Neuronal stem cell (in vitro differentiated cells): ENCODE data around the gene AREL1.

Source experiments
- DNase-seq: peaks from one replicate; pipeline ENCODE4 v3.0.0-alpha.2; 2013; ENCODE audit warnings: low spot score
- H2AFZ ChIP-seq: one replicate; pipeline ENCODE4 v1.6.1; 2013; ENCODE audit warnings: mild to moderate bottlenecking, low read length, inconsistent platforms
- H2AK5ac ChIP-seq: 2 replicates; pipeline ENCODE4 v1.6.1; 2013; ENCODE audit warnings: low read depth, mild to moderate bottlenecking, inconsistent platforms, low read length, moderate library complexity, mixed read lengths
- H2BK120ac ChIP-seq: 2 replicates; pipeline ENCODE4 v1.6.1; 2013; ENCODE audit warnings: low read depth, mild to moderate bottlenecking, inconsistent platforms, low read length, moderate library complexity, mixed read lengths
- H2BK12ac ChIP-seq: one replicate; pipeline ENCODE4 v1.6.1; 2013; ENCODE audit warnings: low read length, inconsistent platforms
- H2BK15ac ChIP-seq: 2 replicates; pipeline ENCODE4 v1.6.1; 2013; ENCODE audit warnings: mild to moderate bottlenecking, low read length, inconsistent platforms, mixed read lengths
- H2BK5ac ChIP-seq: one replicate; pipeline ENCODE4 v1.6.1; 2013; ENCODE audit warnings: inconsistent platforms, mild to moderate bottlenecking, low read length, moderate library complexity
- H3K14ac ChIP-seq: one replicate; pipeline ENCODE4 v1.6.1; 2013; ENCODE audit warnings: low read length, inconsistent platforms
- H3K18ac ChIP-seq: 2 replicates; pipeline ENCODE4 v1.6.1; 2013; ENCODE audit warnings: low read length, inconsistent platforms
- H3K23ac ChIP-seq: 2 replicates; pipeline ENCODE4 v1.6.1; 2013; ENCODE audit warnings: low read depth, mild to moderate bottlenecking, mixed read lengths, low read length, inconsistent platforms; ENCODE audit not compliant: poor library complexity
- H3K27ac ChIP-seq: replicated peaks from 3 replicates; pipeline ENCODE4 v1.5.1; 2013; ENCODE audit warnings: low read length, inconsistent platforms
- H3K27me3 ChIP-seq, 3 experiments: 2 replicates each; pipeline ENCODE4 v1.6.1; 2013; ENCODE audit warnings: low read length in 3 of 3, mild to moderate bottlenecking in 2 of 3, inconsistent platforms in 1 of 3, low read depth in 1 of 3, mixed read lengths in 1 of 3, moderate library complexity in 1 of 3; ENCODE audit not compliant: control insufficient read depth in 3 of 3, insufficient read depth in 3 of 3
- H3K36me3 ChIP-seq, 2 donors: replicated peaks in 1 of 2; 2 replicates each; pipeline ENCODE4 v1.6.1; 2013; ENCODE audit warnings: low read length in 2 of 2; ENCODE audit not compliant: control insufficient read depth in 2 of 2, insufficient read depth in 2 of 2
- H3K4ac ChIP-seq: 2 replicates; pipeline ENCODE4 v1.6.1; 2013; ENCODE audit warnings: inconsistent platforms, mild to moderate bottlenecking, low read length, moderate library complexity
- H3K4me1 ChIP-seq, 2 donors: 1 replicate in 1 of 2; 2 replicates in 1 of 2; pipeline ENCODE4 v1.6.1; 2013; ENCODE audit warnings: low read length in 2 of 2, low read depth in 1 of 2; ENCODE audit not compliant: control insufficient read depth in 2 of 2, insufficient read depth in 1 of 2
- H3K4me2 ChIP-seq: one replicate; pipeline ENCODE4 v1.6.1; 2013; ENCODE audit warnings: mild to moderate bottlenecking, low read length, inconsistent platforms; ENCODE audit not compliant: insufficient read depth, poor library complexity, severe bottlenecking
- H3K4me3 ChIP-seq, 2 donors: 2 replicates each; pipeline ENCODE4 v1.5.1; 2013; ENCODE audit warnings: low read length in 2 of 2, mild to moderate bottlenecking in 2 of 2, inconsistent platforms in 1 of 2, moderate library complexity in 1 of 2
- H3K79me1 ChIP-seq: one replicate; pipeline ENCODE4 v1.6.1; 2013; ENCODE audit warnings: low read depth, mild to moderate bottlenecking, inconsistent platforms, low read length, moderate library complexity
- H3K9ac ChIP-seq: one replicate; pipeline ENCODE4 v1.6.1; 2013; ENCODE audit warnings: mild to moderate bottlenecking, low read depth, low read length, inconsistent platforms; ENCODE audit not compliant: poor library complexity
- H3K9me3 ChIP-seq, 2 donors: replicated peaks in 1 of 2; 2 replicates each; pipeline versions ENCODE3 to v1.6.1; 2013; ENCODE audit warnings: low read length in 2 of 2, mild to moderate bottlenecking in 2 of 2, inconsistent platforms in 1 of 2, low read depth in 1 of 2, mixed read lengths in 1 of 2, moderate library complexity in 1 of 2; ENCODE audit not compliant: control insufficient read depth in 2 of 2, insufficient read depth in 1 of 2
- H4K8ac ChIP-seq: one replicate; pipeline ENCODE4 v1.6.1; 2013; ENCODE audit warnings: low read depth, mild to moderate bottlenecking, inconsistent platforms, low read length, moderate library complexity
- H4K91ac ChIP-seq: one replicate; pipeline ENCODE4 v1.6.1; 2013; ENCODE audit warnings: low read length, low read depth, mild to moderate bottlenecking, inconsistent platforms; ENCODE audit not compliant: poor library complexity
- WGBS, 2 donors: extraction: QIAGEN DNeasy Blood & Tissue Kit; methylation state at CpG; one replicate each; pipeline ENCODE4 v1.1.7; 2013; ENCODE audit warnings: missing lambda C conversion rate in 2 of 2, mixed read lengths in 1 of 2; ENCODE audit not compliant: insufficient read length in 2 of 2, insufficient replicate concordance in 1 of 2; ENCODE audit errors: extremely low coverage in 2 of 2; 5-methylcytosine and 5-hydroxymethylcytosine counted together

Gene AREL1

DNA sequence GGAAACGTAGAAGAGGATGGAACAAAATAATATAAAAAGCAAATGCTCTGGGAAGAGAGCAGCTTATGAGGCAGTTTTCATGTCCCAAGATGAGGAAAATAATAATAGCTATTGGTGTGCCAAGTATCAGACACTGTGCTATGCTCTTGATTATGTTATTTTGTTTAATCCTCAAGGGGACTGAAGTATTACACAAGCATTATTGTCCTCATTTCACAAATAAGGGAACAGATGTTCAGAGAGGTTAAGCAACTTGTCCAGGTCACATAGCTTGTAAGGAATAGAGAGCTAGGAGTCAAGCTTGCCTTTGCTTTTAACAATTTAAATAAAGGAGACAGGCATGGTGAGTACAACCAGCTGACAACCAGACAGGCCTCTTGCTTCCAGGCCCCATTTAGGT lies 73.9 kb downstream of the AREL1 start:
- no peak overlapping the region for H3K23ac ChIP-seq
- no peaks in the 10 kb centered on the region for H3K36me3 ChIP-seq
- H4K91ac ChIP-seq = no peak overlapping the region
- peaks cover 7 to 21% of the 10 kb centered on the region in 2 donors for H3K4me1 ChIP-seq
- H3K14ac ChIP-seq = no peak overlapping the region
- H2BK15ac ChIP-seq = no peak overlapping the region
- H3K9me3 ChIP-seq = no peaks in the 10 kb centered on the region
- no peak overlapping the region for H3K4me2 ChIP-seq
- H3K18ac ChIP-seq = no peak overlapping the region
- no peak for DNase-seq
- H4K8ac ChIP-seq = no peak overlapping the region
- H3K9ac ChIP-seq = no peak overlapping the region
- H2AFZ ChIP-seq = no peak overlapping the region
- H3K79me1 ChIP-seq = no peaks in the 10 kb centered on the region
- H2AK5ac ChIP-seq = no peak overlapping the region
- no peak overlapping the region for H2BK5ac ChIP-seq
- no CpG with 5 or more reads among the region's 1 CpG for WGBS, 2 donors
- H2BK120ac ChIP-seq = no peak overlapping the region
- no peak overlapping the region for H3K4ac ChIP-seq
- no peak overlapping the region for H3K4me3 ChIP-seq
- H2BK12ac ChIP-seq = no peak overlapping the region
- H3K27me3 ChIP-seq = peaks cover 0 to 20% (median 0%) of the 10 kb centered on the region in 3 experiments
- no peak overlapping the region for H3K27ac ChIP-seq

DNA sequence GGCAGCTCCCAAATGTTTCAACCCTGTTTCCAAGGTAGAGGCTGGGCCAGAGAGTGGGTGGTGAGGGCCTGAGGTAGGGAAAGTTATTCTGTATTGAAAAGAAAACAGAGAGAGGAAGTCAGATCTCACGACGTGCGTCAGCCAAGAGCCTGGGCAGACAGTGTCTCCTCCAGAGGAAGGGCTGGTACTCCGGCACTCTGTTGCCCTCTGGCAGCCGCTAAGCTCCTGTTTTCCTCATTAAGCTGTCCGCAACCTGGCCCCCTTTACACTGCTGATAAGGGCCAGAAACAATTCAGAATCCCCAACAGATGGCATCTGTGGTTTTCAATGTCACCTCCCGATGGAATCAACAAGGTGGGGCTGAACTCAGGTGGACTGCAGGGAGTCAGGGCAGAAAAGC lies 74.8 kb downstream of the AREL1 start:
- Histone ChIP-seq H2BK12ac (no peak overlapping the region), H3K36me3 (no peaks in the 10 kb centered on the region), H2BK5ac (no peak overlapping the region), H3K27ac (no peak overlapping the region), H2BK120ac (no peak overlapping the region), H3K27me3 (peaks cover 0 to 20% (median 0%) of the 10 kb centered on the region in 3 experiments), H3K4me1 (peaks cover 7 to 21% of the 10 kb centered on the region in 2 donors), H2BK15ac (no peak overlapping the region), H3K79me1 (no peaks in the 10 kb centered on the region), H3K9ac (no peak overlapping the region), H4K8ac (no peak overlapping the region), H3K4me3 (no peak overlapping the region), H2AK5ac (no peak overlapping the region), H3K9me3 (no peaks in the 10 kb centered on the region), H4K91ac (no peak overlapping the region), H3K23ac (no peak overlapping the region), H2AFZ (no peak overlapping the region), H3K14ac (no peak overlapping the region), H3K18ac (no peak overlapping the region), H3K4ac (no peak overlapping the region), H3K4me2 (no peak overlapping the region)
- WGBS, 2 donors = no CpG with 5 or more reads among the region's 7 CpGs
- no peak for DNase-seq

GRCh38 chr14:74637178-74637550 lies 75.7 kb downstream of the AREL1 start:
- Histone ChIP-seq H3K4ac (no peak overlapping the region), H3K9me3 (no peaks in the 10 kb centered on the region), H3K27me3 (peaks cover 0 to 15% (median 0%) of the 10 kb centered on the region in 3 experiments), H4K91ac (no peak overlapping the region), H3K79me1 (no peaks in the 10 kb centered on the region), H2AK5ac (peak overlapping the region; percentile 13), H3K27ac (no peak overlapping the region), H2BK15ac (peak overlapping the region; percentile 77), H3K23ac (peak overlapping the region; percentile 14), H2BK5ac (no peak overlapping the region), H2AFZ (peak overlapping the region; percentile 26), H3K4me2 (no peak overlapping the region), H3K4me3 (no peak overlapping the region), H2BK12ac (peak overlapping the region; percentile 32), H3K4me1 (peaks cover 7 to 23% of the 10 kb centered on the region in 2 donors), H3K36me3 (no peaks in the 10 kb centered on the region), H4K8ac (no peak overlapping the region), H3K9ac (no peak overlapping the region), H3K18ac (peak overlapping the region; percentile 66), H3K14ac (no peak overlapping the region), H2BK120ac (no peak overlapping the region)
- no CpG with 5 or more reads among the region's 3 CpGs for WGBS, 2 donors
- no peak for DNase-seq

DNA sequence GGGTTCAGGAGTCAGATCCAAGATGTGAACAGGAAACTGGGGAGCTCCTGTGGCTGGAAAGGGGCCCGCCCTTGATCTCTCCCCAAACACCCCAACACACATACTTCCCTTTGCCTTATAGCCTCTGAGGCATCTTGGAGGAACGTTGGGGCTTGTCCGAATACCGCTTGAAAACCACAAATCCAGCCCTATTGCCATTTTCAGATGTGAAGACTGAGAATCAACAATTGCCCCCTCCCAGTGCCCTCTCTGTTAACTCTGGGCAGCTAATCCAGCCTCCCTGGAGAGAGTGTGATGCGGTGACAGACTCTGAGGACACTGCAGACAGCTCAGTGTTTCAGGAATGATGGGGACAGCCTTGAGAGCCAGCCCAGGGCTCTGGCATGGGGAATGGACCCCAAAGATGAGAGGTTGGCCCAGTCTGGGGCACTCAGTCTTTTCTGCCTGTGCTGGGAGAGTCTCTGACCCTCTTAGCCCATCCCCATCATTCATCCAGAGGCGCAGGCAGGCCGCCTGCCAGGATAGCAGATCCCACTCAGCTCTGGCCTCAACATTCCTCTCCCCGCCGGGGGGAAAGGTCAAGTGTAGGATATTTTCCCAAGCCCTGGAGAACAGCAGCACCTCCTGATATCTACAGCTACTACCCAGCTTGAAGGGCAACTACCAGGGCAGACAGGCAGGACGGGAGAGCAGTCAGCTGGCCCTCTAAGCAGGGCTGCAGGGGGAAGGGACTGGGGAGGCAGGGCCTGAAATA lies 76.3 kb downstream of the AREL1 start:
- peak overlapping the region; percentile 77 for H2BK15ac ChIP-seq
- no peaks in the 10 kb centered on the region for H3K79me1 ChIP-seq
- peak overlapping the region; percentile 13 for H2AK5ac ChIP-seq
- no peak overlapping the region for H4K8ac ChIP-seq
- no peak overlapping the region for H2BK5ac ChIP-seq
- no peak overlapping the region for H4K91ac ChIP-seq
- peaks cover 0 to 13% (median 0%) of the 10 kb centered on the region in 3 experiments for H3K27me3 ChIP-seq
- H3K14ac ChIP-seq = no peak overlapping the region
- peak overlapping the region; percentile 26 for H2AFZ ChIP-seq
- H3K4me1 ChIP-seq = peaks cover 7 to 28% of the 10 kb centered on the region in 2 donors
- H3K27ac ChIP-seq = no peak overlapping the region
- H3K4me2 ChIP-seq = no peak overlapping the region
- no peak overlapping the region for H2BK12ac ChIP-seq
- H3K23ac ChIP-seq = peak overlapping the region; percentile 14
- H2BK120ac ChIP-seq = no peak overlapping the region
- H3K4me3 ChIP-seq = no peak overlapping the region
- H3K36me3 ChIP-seq = no peaks in the 10 kb centered on the region
- H3K9me3 ChIP-seq = no peaks in the 10 kb centered on the region
- no peak overlapping the region for H3K4ac ChIP-seq
- peak overlapping the region; percentile 66 for H3K18ac ChIP-seq
- no CpG with 5 or more reads among the region's 10 CpGs for WGBS, 2 donors
- DNase-seq = no peak
- H3K9ac ChIP-seq = no peak overlapping the region
